Measurements from ENCODE around the gene FXYD1.

DNA sequence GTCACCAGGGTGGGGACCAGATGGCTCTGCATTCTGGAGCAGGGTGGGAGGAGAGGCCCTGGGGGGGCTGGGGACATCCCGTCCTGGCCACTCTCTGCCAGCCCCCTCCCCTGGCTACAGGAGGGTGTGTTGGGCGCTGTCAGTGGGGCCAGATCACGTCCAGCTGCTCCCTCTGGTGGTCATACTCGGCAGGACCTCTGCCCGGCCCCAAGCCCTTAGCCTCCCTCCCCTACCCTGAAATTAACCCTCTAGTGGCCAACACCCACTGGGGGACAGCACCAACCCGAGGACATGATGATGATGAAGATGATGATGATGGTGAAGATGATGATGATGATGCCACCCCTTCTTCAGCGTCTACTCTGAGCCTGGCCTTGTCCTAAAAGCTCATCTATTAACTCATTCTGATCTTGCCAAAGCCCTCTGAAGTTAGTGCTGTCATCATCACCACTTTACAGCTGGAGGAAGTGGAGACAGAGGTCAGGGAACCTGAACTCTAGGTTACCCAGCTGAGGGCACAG, 3.2 kb upstream of the FXYD1 start:
- TF ChIP-seq, protein P1, sequence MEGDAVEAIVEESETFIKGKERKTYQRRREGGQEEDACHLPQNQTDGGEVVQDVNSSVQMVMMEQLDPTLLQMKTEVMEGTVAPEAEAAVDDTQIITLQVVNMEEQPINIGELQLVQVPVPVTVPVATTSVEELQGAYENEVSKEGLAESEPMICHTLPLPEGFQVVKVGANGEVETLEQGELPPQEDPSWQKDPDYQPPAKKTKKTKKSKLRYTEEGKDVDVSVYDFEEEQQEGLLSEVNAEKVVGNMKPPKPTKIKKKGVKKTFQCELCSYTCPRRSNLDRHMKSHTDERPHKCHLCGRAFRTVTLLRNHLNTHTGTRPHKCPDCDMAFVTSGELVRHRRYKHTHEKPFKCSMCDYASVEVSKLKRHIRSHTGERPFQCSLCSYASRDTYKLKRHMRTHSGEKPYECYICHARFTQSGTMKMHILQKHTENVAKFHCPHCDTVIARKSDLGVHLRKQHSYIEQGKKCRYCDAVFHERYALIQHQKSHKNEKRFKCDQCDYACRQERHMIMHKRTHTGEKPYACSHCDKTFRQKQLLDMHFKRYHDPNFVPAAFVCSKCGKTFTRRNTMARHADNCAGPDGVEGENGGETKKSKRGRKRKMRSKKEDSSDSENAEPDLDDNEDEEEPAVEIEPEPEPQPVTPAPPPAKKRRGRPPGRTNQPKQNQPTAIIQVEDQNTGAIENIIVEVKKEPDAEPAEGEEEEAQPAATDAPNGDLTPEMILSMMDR (IDR thresholded peaks at IDR 0.05; ENCODE audit: low read depth, low read length, missing input control), result peak; percentile 85
- peak; percentile 80 to 87 for TF ChIP-seq RAD21 (IDR thresholded peaks at IDR 0.05)
- TF ChIP-seq TAF1 (conservative IDR thresholded peaks at IDR 0.05), result no peak
- no peak for TF ChIP-seq YY1 (IDR thresholded peaks at IDR 0.05)
- no peak for TF ChIP-seq EGR1 (IDR thresholded peaks at IDR 0.05; ENCODE audit: low read depth in 2 of 2)
- TF ChIP-seq, protein P2, sequence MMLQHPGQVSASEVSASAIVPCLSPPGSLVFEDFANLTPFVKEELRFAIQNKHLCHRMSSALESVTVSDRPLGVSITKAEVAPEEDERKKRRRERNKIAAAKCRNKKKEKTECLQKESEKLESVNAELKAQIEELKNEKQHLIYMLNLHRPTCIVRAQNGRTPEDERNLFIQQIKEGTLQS (IDR thresholded peaks at IDR 0.05), result peak; percentile 83
- TF ChIP-seq, protein P3, sequence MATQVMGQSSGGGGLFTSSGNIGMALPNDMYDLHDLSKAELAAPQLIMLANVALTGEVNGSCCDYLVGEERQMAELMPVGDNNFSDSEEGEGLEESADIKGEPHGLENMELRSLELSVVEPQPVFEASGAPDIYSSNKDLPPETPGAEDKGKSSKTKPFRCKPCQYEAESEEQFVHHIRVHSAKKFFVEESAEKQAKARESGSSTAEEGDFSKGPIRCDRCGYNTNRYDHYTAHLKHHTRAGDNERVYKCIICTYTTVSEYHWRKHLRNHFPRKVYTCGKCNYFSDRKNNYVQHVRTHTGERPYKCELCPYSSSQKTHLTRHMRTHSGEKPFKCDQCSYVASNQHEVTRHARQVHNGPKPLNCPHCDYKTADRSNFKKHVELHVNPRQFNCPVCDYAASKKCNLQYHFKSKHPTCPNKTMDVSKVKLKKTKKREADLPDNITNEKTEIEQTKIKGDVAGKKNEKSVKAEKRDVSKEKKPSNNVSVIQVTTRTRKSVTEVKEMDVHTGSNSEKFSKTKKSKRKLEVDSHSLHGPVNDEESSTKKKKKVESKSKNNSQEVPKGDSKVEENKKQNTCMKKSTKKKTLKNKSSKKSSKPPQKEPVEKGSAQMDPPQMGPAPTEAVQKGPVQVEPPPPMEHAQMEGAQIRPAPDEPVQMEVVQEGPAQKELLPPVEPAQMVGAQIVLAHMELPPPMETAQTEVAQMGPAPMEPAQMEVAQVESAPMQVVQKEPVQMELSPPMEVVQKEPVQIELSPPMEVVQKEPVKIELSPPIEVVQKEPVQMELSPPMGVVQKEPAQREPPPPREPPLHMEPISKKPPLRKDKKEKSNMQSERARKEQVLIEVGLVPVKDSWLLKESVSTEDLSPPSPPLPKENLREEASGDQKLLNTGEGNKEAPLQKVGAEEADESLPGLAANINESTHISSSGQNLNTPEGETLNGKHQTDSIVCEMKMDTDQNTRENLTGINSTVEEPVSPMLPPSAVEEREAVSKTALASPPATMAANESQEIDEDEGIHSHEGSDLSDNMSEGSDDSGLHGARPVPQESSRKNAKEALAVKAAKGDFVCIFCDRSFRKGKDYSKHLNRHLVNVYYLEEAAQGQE (IDR thresholded peaks at IDR 0.05), result peak; percentile 83
- no peak for TF ChIP-seq JUND (IDR thresholded peaks at IDR 0.05)
- TF ChIP-seq FOXA1 (IDR thresholded peaks at IDR 0.05), result no peak
- TF ChIP-seq, protein P4, sequence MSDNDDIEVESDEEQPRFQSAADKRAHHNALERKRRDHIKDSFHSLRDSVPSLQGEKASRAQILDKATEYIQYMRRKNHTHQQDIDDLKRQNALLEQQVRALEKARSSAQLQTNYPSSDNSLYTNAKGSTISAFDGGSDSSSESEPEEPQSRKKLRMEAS (IDR thresholded peaks at IDR 0.05), result no peak
- peak; percentile 75 for TF ChIP-seq SP1 (IDR thresholded peaks at IDR 0.05)
